Activated CD4-positive, CD25-positive, alpha-beta regulatory T cell treated with anti-CD3 and anti-CD28 coated beads, Interleukin-2, amount 50 U/mL, for 16 hours (primary cell): Measurements from ENCODE around the gene TTC12.

ENCODE experiments used
- DNase-seq: peaks from one replicate; pipeline ENCODE4 v3.0.0-alpha.2; 2020; ENCODE audit warnings: low read depth, low spot score

Gene TTC12

DNA sequence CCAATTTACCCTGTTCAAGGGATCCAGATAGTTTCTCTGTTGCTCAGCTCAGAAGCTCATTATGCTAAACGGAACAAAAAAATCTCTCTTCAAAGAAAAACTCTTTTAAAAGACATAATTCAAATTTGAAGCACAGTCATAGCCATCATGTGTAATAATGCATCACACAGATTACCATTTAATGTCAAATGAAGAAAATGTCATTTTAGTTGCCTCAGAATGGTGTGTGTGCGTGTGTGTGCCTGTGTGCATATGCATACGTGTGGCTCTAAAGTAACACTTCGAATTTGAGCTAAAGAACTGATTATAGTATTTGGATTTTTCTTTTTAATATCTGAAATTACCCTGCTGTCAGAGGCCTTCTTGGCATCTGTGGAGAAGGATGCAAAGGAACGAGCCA, 9.9 kb downstream of the TTC12 start:
- no peak for DNase-seq

DNA sequence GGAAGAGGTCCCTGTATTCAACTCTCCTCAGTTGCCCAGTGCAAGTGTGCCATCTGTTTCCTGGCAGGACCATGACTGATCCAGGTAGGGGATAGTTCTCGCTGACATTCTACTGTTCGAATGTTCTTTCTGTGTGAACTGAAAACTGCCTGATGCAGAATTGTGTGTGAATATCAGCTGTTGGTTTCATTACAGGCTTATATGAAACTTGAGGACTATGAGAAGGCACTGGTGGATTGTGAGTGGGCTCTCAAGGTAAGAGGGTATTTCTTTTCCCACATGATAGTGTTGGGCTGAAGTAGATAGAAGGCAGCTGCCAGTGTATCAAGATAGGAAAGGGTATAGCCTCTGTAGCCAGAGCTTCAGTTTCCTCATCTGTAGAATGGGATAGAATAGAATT, 15.3 kb downstream of the TTC12 start:
- no peak for DNase-seq

DNA sequence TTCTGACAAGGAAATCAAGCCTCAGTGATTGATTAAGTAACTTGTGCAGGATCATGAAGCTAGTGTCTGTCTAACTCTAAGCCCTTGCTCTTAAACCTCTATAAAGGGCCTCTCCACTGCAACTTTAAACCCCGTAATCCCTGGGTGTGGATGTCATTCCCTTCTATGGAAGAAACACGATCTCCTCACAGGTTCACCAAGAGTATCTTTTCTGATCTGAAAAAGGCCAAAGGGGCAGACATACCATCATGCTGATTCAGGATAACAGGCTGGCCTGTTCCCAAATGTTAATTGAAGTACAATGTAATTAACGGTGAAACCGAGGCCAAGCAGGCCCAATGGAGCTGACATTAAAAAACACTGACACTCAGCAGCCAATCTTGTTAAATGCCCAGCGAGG, 17.1 kb downstream of the TTC12 start:
- no peak for DNase-seq

DNA sequence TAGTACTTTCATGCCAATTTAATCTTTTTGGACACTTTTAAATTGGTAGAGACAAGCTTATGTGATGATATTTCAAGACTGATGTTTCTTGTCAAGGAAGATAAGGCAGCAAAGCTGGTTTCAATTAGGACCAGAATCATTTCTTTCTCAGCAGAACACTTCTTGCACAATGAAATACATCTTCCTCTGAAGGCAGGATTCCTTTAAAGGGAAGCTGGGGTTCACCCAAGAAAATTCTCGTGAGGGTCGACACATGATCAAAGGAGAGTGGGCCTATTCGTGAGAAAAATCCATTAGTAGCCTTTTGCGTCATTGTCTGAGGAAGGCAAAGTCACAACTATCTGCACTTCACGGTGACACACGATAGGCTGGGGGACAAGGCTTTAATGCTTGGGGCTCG, 17.6 kb downstream of the TTC12 start:
- no peak for DNase-seq

DNA sequence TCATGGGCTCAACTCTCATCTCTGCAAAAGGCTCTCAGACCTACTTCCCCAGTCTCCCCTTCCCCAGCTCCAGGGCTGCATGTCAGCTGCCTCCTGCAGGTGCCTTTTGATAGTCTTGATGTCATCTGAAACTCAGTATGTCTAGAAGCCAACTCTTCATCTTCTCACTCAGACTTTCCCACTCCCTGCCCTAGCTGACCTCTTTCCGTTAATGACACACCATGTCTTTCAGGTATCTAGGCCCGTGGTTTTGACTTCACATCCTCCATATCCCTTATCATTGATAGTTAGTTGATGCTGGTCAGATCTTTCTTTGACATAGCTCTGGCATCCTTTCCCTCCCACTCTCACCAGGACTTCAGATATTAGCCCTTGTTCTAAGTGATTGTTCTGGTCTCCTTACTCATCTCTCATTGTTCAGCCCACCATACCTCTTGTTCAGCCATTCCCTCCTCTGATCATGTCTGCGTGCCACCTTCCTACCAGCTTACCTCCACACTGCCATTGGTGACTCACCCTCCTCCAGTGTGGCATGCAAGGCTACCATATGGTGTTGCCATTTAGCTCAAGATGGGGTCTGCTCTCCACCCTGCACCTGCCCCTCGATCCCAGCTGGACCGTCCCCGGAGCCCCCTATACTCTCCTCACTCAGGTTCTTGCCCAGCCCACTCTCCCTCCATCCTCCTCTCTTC, 18.4 kb downstream of the TTC12 start:
- DNase-seq, result no peak

DNA sequence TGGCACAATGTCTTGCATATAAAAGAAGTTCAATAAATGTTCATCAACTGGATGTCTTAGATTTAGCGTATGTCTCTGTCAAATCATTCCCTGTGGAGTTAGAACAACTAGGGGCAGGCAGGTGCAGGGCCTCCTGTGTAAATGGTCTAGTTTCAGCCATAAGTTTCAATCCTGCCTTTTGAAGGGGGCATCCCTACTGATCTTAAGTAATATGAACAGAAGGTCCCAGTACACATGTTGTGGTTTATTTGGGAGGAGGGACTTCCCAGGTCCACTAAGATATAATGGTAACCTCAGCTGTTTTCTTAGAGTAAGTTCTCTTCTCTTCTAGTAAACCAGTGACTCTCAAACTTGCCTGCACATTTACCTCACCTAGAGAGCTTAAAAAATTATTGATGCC, 19.8 kb downstream of the TTC12 start:
- no peak for DNase-seq

DNA sequence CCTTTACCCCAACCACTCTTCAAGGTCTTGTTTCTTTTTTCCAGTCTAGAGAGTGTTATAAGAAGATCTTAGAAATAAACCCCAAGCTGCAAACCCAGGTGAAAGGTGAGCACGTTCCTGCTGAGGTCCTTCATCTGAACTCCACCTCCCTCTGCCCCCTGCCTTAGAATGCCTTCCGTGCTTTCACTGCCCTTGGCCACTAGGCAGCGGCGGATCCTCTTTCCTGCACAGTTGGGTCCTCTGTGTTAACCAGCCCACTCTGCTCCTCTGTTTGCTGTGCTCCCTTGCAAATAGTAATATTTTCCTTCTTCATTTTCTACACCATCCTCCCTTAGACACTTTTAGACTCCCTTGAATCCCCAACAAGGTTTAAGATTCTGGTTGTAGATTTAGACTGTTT, 24.3 kb downstream of the TTC12 start:
- no peak for DNase-seq

DNA sequence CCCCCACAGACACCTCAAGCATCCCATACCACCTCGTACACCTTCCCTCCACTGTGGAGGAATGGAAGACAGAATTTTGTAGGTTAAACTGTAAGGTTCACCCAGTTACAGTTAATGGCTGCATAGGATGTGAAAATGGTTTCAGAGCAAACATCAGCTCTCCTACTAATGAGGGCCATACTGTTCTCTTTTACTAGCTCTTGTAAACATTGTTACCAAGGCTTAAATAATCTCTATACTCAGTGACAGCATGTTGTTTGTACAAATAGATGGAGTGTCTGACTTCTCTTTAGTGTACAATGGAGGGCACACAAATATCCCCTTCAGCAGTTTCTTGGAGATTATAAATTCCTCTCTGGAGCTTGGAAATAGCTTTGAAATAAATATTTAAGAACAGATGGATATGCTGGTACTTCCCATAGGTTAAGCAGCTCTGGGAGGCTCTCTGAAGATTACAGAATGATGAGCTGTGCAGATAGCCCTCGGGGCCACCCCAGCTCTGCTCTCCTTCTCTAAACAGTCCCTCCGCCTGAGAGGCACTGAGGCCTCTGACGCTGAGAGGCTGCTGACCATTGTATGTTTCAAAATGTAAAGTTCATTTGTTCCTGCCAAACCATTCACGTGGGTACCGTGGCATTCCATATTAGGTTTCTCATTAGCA, 25.7 kb downstream of the TTC12 start:
- no peak for DNase-seq

DNA sequence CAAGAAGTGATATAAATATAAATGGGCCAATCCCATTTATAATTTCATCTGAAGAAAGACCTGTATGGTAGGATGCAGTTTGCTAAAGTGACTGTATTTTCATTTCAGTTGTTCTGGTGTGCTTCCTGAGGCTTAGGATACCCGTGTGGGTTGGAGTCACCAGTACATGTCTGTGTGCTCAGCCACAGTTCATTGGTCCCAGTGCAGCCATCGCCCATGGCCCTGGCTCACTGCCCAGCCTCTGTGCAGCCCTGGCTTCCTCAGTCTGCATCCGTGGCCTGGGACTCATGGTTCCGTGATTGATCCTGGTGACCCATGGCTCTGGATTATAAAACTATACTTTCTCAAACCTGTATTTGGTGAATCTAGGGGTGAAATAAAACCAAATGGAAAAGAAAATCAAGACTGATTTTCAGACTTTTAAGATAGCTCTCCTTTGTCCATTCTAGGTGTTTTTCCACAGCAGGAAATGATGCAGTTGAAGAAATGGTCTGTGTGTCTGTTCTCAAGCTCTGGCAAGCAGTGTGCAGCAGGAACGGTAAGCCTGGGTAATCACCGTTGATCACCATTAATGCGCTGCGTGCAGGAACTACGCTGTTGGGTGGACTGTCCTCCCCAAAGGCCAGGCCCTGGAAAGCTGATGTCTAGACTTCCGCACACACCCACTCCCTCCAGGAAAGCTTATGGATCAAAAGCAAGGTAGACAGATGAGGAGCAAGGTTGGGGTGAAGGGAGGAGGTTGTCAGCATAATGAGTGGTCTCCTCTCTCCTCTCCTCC, 27.2 kb downstream of the TTC12 start:
- DNase-seq, result no peak

DNA sequence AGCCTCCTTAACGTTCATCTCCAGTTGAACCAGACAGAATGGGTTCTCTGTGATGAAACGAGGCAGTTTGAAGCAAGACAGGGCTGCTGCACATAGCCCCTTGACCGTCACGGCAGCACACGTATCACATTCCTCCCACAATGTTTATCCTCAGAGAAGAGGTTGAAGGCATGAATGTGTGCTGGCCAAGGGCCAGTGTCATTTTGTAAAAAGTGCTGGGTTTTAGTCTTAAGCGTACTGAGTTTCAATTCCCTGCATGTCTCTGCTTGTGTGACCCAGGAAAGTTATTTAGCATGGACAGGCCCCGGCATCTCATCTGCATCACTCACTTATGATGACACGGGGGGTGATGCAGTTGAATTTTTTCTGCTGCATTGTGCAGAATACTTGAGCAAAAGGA, 31.6 kb downstream of the TTC12 start:
- no peak for DNase-seq

DNA sequence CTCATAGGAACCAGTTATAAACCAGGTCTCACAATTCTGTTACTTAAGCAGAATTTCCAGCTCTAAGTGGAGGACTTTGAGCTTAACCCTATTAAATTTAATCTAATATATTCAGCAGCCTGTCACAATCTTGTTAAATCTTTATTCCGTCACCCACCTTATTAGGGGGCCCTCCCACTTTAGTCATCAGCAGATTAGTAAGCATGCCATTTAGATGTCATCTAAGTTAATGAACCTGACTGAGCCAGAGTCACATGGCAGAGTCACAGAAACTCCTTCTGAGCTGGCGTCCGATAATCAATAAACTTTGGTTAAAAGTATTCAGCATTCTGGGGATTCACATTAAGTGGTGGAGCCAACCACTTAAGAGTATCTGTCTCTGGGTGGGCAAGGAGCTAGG, 35.1 kb downstream of the TTC12 start:
- no peak for DNase-seq

DNA sequence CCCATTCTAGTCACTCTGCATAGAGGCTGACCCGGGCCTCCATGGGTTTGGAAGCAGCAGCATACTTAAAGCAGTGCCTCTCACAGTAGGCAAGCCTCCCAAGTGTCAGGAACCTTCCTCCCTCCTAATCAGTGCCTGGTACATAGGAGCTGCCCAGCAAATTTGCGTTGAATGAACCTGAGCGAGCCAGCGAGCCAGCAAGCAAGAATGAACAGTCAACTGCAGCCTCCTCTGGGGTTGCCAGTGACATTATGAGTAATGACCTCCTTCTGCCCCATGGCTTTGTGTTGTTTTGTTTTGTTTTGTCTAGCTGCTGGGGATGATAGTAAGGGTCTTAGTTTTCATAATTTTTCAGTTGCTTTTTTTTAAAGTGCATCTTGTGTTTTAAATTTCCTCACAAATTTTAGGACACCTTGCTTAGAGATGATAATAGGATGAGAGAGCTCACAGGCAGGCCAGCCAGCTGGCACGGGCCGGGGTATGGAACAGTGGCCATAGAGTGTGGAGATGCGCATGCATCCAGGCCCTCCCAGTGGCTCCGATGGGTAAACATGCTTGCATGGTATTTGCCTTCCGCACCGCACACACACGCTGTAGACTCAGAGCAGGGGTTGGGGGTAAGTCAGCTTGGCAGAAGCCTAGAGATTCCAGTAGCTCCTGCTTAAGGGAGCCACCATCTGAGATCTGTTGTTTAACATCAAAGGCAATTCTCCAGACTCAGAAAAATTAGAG, 36.1 kb downstream of the TTC12 start:
- no peak for DNase-seq

DNA sequence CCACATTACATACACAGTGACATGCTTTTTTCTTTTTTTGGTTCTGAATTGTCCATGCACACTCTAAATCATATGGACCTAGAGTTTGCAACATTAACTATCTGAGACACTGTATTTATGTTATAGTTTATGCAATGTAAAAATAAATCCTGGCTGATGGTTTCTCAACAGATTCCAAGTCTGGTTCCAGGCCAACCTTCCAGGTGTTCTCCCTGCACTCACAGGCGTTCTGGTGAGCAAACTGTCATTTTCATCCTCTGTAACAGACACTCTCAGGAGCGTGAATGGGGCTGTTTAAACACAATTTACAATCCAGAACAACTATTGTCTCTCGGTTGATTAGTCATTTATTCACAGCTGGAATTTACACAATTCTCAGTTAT, 36.7 kb downstream of the TTC12 start:
- DNase-seq, result no peak

DNA sequence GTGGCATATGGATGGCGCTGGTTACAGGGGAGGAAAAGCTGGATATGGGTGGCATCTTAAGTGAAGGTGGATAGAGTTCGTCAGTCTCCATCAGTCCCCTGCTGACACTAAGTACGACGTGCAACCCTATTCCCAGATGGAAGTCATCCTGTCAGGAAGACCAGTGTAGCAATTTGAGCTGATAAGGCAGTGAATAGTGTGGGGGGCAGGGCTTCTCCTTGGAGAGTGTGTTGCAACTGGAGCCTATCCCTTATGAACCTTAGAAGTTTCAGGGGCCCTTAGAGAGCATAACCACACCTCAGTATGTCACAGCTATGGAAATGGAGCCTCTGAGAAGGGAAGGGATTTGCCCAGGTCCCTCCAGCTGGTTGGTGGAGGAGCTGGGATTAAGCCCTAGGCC, 37.1 kb downstream of the TTC12 start:
- DNase-seq, result no peak

DNA sequence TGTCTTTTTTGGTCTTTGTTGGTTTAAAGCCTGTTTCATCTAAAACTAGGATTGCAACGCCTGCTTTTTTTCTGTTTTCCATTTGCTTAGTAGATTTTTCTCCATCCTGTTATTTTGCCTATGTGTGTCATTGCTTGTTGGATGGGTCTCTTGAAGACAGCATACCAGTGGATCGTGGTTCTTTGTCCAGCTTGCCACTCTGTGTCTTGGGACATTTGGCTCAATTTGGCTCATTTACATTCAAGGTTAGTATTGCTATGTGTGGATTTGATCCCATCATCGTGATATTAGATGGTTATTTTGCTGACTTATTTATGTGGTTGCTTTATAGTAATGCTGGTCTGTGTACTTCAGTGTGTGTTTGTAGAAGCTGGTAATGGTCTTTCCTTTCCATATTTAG, 41.8 kb downstream of the TTC12 start:
- DNase-seq, result no peak

DNA sequence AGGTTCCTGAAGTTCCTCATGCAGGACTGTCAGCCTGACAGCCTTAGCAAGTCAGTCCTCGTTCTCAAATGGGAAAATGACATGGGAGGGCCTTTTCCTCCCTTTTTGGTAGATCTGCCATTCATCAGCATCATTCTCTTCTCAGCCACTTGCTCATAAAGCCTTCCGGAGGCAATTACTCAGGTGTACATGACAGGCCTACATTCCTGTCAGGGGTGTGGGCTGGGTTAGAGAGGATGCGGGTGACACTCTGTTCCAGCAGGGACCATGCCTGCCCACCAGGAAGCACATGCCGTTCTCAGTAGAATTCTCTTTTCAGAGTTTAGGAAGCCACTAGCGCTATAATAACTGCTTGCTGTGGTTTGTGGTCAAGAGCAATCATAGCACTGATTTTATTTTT, 49.0 kb downstream of the TTC12 start:
- no peak for DNase-seq

DNA sequence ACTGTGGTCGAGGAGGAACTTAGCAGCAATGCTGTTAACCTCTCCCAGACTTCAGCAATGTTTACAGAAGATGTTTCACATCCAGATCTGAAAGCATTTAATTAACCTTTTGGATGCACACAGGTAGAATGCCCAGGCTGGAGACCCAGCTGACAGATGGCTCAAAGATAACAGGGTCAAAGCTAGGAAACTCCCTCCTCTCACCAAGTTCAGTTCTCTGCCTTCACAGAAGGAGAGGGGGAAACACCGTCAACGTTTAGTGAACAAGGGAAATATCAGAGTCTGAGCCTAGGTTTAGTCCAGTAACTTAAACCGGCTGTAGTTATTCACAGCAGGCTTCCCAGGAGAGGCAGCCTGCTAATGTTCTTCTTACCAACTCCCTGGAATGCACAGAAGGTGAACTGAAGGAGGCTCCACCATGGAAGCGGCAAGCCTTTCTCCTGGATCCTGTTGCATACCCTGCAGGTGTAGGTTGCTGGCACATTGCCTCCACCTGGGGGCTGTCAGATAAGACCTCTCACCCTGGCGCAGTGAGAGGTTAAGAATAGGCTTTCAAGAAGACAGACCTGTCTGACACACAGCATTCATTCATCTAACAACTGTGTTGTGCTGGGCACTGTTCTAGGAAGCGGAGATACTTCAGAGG, 49.7 kb downstream of the TTC12 start:
- no peak for DNase-seq

DNA sequence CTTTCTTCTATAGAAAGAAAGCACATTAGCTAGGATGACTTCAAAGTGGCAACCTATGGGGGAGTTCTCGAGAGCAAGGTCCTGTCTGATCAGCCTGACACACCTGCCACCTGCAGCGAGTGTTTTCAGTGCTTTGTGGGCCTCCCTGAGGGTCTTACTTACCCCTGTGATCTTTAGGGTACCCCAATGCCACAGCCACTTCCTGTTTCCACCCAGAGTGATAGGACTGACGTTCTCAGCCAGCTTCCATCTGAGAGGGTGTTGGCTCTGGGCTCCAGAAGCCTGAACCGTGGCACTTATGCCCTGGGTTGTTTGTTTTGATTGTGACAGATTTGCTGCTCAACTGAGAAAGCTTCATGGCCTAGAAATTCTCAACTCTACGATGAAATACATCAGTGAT, 51.5 kb downstream of the TTC12 start:
- no peak for DNase-seq

DNA sequence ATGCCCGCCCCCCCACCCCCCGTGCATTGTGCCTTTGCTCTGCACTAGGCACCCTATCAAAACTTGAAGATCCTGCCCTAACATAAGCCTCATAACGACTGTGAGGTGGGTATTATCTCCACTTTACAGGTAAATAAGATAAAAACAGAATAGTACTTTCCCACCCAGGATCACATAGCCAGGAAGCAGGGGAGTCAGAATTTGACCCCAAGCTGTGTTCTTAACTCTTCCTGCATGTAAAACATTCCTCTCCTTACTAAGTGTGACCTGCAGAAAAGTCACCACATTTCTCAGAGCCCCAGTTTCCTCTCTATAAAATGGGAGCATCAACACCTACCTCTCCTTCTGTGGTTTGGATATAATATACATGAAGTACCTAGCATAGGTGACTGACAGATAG, 55.0 kb downstream of the TTC12 start:
- no peak for DNase-seq

DNA sequence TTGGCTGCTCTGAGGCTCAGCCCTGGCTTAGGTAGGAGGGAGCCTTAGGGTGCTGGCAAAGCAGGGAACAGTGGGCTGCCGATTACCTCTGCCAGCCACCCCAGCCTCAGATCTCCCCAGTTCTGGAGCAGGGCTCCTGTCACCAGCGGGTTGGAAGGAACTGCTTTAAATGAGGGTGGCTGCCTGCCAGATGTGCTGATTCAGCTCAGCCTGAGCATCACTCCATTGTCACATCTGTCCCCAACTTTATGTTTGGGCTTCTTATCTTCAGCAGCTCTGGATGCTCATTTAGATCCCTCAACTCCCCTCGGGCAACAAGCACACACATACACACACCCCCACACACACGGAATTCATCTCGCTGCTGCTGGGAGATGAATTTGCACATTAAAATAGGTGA, 56.3 kb downstream of the TTC12 start:
- no peak for DNase-seq

DNA sequence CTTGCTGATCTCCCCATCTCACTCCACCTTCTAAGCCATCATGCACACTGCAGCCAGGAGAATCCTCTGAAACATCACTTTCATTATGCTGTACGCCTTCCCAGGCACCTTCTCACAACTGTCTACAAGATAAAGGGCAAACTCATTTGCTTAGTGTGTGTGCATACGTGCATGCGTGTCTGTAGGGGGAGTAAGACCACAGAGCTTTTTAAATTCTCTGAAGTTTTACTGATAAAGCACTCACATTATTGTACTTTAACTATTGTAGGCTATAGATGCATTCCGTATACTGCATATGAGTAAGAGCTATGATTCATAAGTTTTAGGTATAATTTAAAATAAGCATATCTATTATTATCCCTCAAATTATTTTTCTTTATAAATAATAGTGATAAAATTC, 57.9 kb downstream of the TTC12 start:
- no peak for DNase-seq

DNA sequence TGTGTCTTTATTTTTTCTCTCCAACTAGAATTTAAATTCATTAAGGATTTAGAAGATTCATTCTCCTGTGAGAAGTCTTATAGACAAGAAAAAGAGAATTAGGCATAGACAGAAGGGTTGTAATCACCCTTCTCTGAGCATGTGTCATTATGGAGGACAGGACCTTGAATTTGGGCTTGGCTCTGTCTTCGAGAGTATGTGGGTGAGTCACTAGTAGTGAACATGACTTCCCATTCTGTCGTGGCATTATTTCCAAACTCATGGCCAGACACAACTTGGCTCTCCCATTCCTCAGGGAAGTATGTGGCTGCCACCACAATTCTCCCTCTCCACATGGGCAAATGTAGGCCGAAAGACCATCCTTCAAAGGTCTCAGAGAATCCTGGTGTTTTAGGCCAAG, 58.9 kb downstream of the TTC12 start:
- no peak for DNase-seq
